Measurements from ENCODE around the gene CALR3. TPM values are rescaled to one million over a fixed set of nuclear protein-coding genes. Genes with fewer than 3 reads are reported as not detected.

Gene CALR3
- total and polyA plus RNA-seq, 2 experiments from 2014 or later: not detected

- no peaks in the 10 kb centered on the region for H3K9me2 ChIP-seq (replicated peaks; ENCODE audit: insufficient read depth)
These were observed 59.8 kb downstream of the CALR3 start for GRCh38 chr19:16435999-16436650.

GRCh38 chr19:16435238-16435917 is 60.6 kb downstream of the CALR3 start:
- Histone ChIP-seq H2AFZ (no peak overlapping the region), H3K4me3 (no peak overlapping the region), H3K9me2 (replicated peaks; ENCODE audit: insufficient read depth) (no peaks in the 10 kb centered on the region), H3K27ac (peak overlapping the region; percentile 70), H4K20me1 (ENCODE audit: insufficient read depth, poor library complexity, severe bottlenecking) (no peaks in the 10 kb centered on the region), H3K36me3 (replicated peaks; ENCODE audit: insufficient read depth, low read depth) (no peaks in the 10 kb centered on the region), H3K4me1 (ENCODE audit: insufficient read depth) (no peaks in the 10 kb centered on the region), H3K9me3 (ENCODE audit: low read depth) (no peaks in the 10 kb centered on the region), H3K4me2 (no peak overlapping the region), H3K27me3 (no peaks in the 10 kb centered on the region), H3K79me2 (peaks cover 6% of the 10 kb centered on the region)
- no peak for DNase-seq (ENCODE audit: low spot score)
- TF ChIP-seq EZH2phosphoT487 (IDR thresholded peaks at IDR 0.05; ENCODE audit: low read depth, severe bottlenecking, unreplicated experiment): no peak
- TF ChIP-seq EZH2 (IDR thresholded peaks at IDR 0.05; ENCODE audit: borderline replicate concordance): no peak
- TF ChIP-seq CTCF (IDR thresholded peaks at IDR 0.05; ENCODE audit: poor library complexity): no peak
- WGBS (ENCODE audit: low lambda C conversion rate, missing lambda C conversion rate): 85% methylated on average over 11 of the region's 11 CpGs

More at GRCh38 chr19:16435999-16436650, 59.8 kb downstream of the CALR3 start:
- Histone ChIP-seq H3K79me2 (peaks cover 14% of the 10 kb centered on the region), H3K27me3 (no peaks in the 10 kb centered on the region), H3K4me2 (no peak overlapping the region), H3K27ac (peak overlapping the region; percentile 70), H3K9me3 (ENCODE audit: low read depth) (no peaks in the 10 kb centered on the region), H2AFZ (no peak overlapping the region), H4K20me1 (ENCODE audit: insufficient read depth, poor library complexity, severe bottlenecking) (peaks cover 3% of the 10 kb centered on the region), H3K4me1 (ENCODE audit: insufficient read depth) (no peaks in the 10 kb centered on the region), H3K36me3 (replicated peaks; ENCODE audit: insufficient read depth, low read depth) (no peaks in the 10 kb centered on the region), H3K4me3 (no peak overlapping the region)
- no peak for TF ChIP-seq EZH2 (IDR thresholded peaks at IDR 0.05; ENCODE audit: borderline replicate concordance)
- no peak for TF ChIP-seq EZH2phosphoT487 (IDR thresholded peaks at IDR 0.05; ENCODE audit: low read depth, severe bottlenecking, unreplicated experiment)
- TF ChIP-seq CTCF (IDR thresholded peaks at IDR 0.05; ENCODE audit: poor library complexity): no peak
- 82% methylated on average over 9 of the region's 9 CpGs for WGBS (ENCODE audit: low lambda C conversion rate, missing lambda C conversion rate)
- no peak for DNase-seq (ENCODE audit: low spot score)

- no peaks in the 10 kb centered on the region for H3K36me3 ChIP-seq (replicated peaks; ENCODE audit: insufficient read depth, low read depth)
- peaks cover 3% of the 10 kb centered on the region for H3K79me2 ChIP-seq
- no peak overlapping the region for H3K27ac ChIP-seq
- no peak overlapping the region for H3K4me3 ChIP-seq
- no peak for DNase-seq (ENCODE audit: low spot score)
- H3K4me1 ChIP-seq (ENCODE audit: insufficient read depth): no peaks in the 10 kb centered on the region
- TF ChIP-seq EZH2 (IDR thresholded peaks at IDR 0.05; ENCODE audit: borderline replicate concordance) (no peak), EZH2phosphoT487 (IDR thresholded peaks at IDR 0.05; ENCODE audit: low read depth, severe bottlenecking, unreplicated experiment) (no peak), CTCF (IDR thresholded peaks at IDR 0.05; ENCODE audit: poor library complexity) (no peak)
- no peak overlapping the region for H2AFZ ChIP-seq
- no peaks in the 10 kb centered on the region for H3K9me3 ChIP-seq (ENCODE audit: low read depth)
- whole genome bisulfite sequencing (ENCODE audit: low lambda C conversion rate, missing lambda C conversion rate): 97% methylated on average over 3 of the region's 3 CpGs
- H3K4me2 ChIP-seq: no peak overlapping the region
- no peaks in the 10 kb centered on the region for H3K9me2 ChIP-seq (replicated peaks; ENCODE audit: insufficient read depth)
- H4K20me1 ChIP-seq (ENCODE audit: insufficient read depth, poor library complexity, severe bottlenecking): no peaks in the 10 kb centered on the region
- H3K27me3 ChIP-seq: no peaks in the 10 kb centered on the region
These were observed 62.0 kb downstream of the CALR3 start for GRCh38 chr19:16433986-16434385.
